Embryonic facial prominence (tissue), 1 donor: ENCODE measurements around the gene DCAF5.
"Not testable (repeated sequence)": the region's sequence is repeated elsewhere in the genome, so short reads cannot be mapped to it uniquely, and the experiment has no call there.

ENCODE experiments used
- DNase-seq: peaks from one replicate; pipeline ENCODE4 v3.0.0-alpha.2; 2016; ENCODE audit errors: extremely low spot score

DCAF5 gene, protein sequence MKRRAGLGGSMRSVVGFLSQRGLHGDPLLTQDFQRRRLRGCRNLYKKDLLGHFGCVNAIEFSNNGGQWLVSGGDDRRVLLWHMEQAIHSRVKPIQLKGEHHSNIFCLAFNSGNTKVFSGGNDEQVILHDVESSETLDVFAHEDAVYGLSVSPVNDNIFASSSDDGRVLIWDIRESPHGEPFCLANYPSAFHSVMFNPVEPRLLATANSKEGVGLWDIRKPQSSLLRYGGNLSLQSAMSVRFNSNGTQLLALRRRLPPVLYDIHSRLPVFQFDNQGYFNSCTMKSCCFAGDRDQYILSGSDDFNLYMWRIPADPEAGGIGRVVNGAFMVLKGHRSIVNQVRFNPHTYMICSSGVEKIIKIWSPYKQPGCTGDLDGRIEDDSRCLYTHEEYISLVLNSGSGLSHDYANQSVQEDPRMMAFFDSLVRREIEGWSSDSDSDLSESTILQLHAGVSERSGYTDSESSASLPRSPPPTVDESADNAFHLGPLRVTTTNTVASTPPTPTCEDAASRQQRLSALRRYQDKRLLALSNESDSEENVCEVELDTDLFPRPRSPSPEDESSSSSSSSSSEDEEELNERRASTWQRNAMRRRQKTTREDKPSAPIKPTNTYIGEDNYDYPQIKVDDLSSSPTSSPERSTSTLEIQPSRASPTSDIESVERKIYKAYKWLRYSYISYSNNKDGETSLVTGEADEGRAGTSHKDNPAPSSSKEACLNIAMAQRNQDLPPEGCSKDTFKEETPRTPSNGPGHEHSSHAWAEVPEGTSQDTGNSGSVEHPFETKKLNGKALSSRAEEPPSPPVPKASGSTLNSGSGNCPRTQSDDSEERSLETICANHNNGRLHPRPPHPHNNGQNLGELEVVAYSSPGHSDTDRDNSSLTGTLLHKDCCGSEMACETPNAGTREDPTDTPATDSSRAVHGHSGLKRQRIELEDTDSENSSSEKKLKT

GRCh38 chr14:69152902-69153151, at the start of gene DCAF5:
TSS of gene DCAF5 (minus strand) at chr14:69153119. CDS start at chr14:69152978, 141 bp downstream.
- DNase-seq, result peak; percentile 80

GRCh38 chr14:69199786-69200185, 46.9 kb upstream of the DCAF5 start:
- DNase-seq, result no peak

DNA sequence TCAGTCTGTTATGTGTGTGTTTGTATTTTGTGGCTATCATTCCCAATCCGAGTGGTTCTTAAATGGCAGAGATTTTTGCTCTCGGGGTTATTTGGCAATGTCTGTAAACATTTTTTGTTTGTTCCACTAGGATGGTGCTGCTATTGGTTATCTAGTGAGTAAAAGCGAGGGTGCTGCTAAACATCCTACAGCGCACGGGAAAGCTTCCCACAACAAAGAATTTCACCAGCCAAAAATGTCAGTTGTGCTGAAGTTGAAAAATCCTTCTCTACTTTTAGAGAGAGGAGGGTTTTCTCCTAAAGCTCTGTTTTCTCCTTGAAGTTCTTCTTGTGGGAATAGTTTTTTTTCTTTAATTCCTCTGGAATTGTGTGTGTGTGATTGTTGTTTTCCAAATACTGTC, 40.8 kb upstream of the DCAF5 start:
- DNase-seq, result no peak

GRCh38 chr14:69191340-69192111, 38.6 kb upstream of the DCAF5 start, which contains the start of gene EXD2:
TSS of gene EXD2 (plus strand) at chr14:69191498. CDS start at chr14:69209471, 17,973 bp downstream.
- peak; percentile 81 for DNase-seq

- DNase-seq, result no peak
Measured at GRCh38 chr14:69190191-69190590, 37.3 kb upstream of the DCAF5 start.

DNA sequence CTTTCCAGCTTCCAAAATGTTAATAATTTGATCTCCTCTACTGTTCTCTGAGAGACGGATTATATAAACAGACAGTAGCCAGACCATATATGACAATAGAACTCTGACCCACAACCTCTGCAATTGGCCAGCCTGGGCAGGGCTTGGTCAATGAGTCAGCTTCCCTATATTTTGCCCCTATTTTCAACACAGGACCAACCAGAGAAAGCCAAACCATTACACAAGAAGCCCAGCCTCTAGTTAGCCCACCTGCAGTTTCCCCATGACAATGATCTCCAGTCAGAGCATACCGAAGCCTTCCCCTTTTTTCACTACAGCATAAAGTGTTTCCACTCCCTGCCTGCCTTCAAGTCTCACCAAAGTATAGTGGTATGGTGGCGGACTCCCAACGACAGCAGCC, 30.8 kb upstream of the DCAF5 start:
- DNase-seq, result no peak

GRCh38 chr14:69182580-69182979, 29.7 kb upstream of the DCAF5 start:
- not testable (repeated sequence) for DNase-seq

DNA sequence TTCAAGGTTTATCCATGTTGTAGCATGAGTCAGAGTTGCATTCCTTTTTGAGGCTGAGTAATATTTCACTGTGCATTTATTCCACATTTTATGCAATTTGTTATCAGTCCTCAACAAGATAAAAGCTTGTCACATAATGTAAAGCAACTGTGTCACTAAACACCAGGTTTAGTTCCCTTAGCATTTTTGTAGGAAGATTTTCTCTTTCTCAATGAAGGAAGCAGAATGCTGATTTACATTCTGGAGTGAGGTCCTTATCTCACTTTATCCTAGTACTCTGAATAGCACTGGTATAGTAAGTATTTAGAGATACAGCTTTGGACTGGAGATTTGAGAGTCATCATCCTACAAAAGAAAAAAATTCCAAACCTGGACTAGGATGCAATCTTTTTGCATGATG, 28.6 kb upstream of the DCAF5 start:
- no peak for DNase-seq

GRCh38 chr14:69175130-69175529, 22.2 kb upstream of the DCAF5 start:
- no peak for DNase-seq

- DNase-seq, result no peak
Measured at GRCh38 chr14:69171569-69171968, 18.6 kb upstream of the DCAF5 start.

GRCh38 chr14:69170839-69171238, 17.9 kb upstream of the DCAF5 start:
- DNase-seq, result no peak

GRCh38 chr14:69165787-69166186, 12.9 kb upstream of the DCAF5 start:
- DNase-seq, result not testable (repeated sequence)

DNA sequence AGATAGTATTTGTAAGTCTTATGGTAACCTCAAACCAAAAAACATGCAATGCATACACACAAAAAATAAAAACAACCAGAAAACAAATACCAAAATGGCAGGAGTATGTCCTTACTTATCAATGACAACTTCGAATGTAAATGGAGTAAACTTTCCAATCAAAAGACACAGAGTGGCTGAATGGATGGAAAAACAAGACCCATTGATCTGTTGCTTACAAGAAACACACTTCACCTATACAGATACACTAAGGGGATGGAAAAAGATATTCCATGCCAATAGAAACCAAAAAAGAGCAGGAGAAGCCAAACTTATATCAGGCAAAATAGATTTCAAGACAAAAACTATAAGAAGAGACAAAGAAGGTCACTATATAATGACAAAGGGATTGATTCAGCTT, 8.7 kb upstream of the DCAF5 start:
- no peak for DNase-seq

DNA sequence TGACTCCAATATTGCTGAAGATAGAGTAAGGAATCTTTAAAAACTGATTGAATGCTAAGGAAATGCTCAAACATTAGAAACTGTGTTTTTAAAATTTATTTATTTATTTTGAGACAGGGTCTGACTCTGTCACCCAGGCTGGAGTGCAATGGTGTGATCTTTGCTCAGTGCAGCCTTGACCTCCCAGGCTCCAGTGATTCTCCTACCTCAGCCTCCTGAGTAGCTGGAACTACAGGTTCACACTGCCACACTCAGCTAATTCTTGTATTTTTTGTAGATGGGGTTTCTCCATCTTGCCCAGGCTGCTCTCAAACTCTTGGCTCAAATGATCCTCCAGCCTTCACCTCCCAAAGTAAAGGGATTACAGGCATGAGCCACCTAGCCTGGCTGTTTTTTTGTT, 3.3 kb upstream of the DCAF5 start:
- no peak for DNase-seq

GRCh38 chr14:69154779-69155178, 1.9 kb upstream of the DCAF5 start:
- DNase-seq, result no peak

- no peak for DNase-seq
Measured at GRCh38 chr14:69153873-69154270, 953 bp upstream of the DCAF5 start.

- no peak for DNase-seq
Measured at GRCh38 chr14:69153152-69153872, 393 bp upstream of the DCAF5 start.

DNA sequence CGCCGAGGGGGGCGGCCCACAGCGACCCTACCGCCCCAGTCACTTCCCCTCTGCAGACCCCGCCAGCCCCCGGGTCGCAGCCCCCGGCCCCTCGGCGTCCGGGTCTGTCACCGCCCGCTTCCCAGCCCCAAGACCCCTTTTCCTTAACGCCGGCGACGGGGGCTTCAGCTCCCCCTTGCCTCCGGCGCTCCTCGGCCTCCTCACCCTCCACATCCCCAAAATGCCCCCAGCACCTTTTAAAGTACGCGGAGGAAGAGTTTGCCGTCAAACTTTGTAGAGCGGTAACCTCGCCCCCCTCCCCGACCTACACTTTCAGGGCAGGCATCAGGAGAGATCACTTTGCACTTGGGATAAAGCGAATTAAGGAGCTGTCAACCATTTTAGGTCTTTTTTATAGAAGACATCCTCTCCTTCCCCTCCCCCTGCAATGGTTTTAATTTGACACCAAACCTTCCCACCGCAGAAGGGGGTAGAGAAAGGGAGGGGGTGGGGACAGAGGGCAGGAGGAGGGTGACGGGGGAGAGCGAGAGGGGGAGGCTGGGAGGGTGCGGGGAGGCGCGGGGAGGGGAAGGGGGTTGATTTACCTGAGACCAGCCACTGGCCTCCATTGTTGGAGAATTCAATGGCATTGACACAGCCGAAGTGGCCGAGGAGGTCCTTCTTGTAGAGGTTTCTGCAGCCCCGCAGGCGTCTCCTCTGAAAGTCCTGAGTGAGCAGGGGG, 578 bp downstream of the DCAF5 start:
- DNase-seq, result no peak

- DNase-seq, result no peak
Measured at GRCh38 chr14:69151458-69152180, 1.3 kb downstream of the DCAF5 start.
